HepG2 (cell line): ENCODE data around the gene KRTAP5-10. TPM values are rescaled to one million over a fixed set of nuclear protein-coding genes. Genes with fewer than 3 reads are reported as not detected.

Experiments
- FOXP1 ChIP-seq, 2 experiments: fragments of 450-650 bp in 1 of 2; IDR thresholded peaks; 2 replicates each; pipeline ENCODE4 v1.6.1; 2017 to 2018; ENCODE audit warnings: antibody characterized with exemption in 1 of 2
- HNRNPUL1 ChIP-seq: fragments of 200-400 bp; formaldehyde crosslinking; IDR thresholded peaks from 2 replicates; pipeline ENCODE4 v1.6.1; 2017; ENCODE audit warnings: low read depth, mild to moderate bottlenecking, low read length, moderate library complexity
- NCOR1 ChIP-seq: fragments of 200-600 bp; sonication (generic); IDR thresholded peaks from 2 replicates; pipeline ENCODE4 v1.7.0; 2017; ENCODE audit warnings: antibody characterized with exemption, low read length, borderline replicate concordance
- SMAD1 ChIP-seq: sonication (generic); formaldehyde crosslinking; IDR thresholded peaks from 2 replicates; pipeline ENCODE4 v1.4.0; 2020; ENCODE audit warnings: missing genetic modification reagents, low read depth, mild to moderate bottlenecking, borderline replicate concordance
- SMYD3 ChIP-seq: sonication (generic); formaldehyde crosslinking; IDR thresholded peaks from 2 replicates; pipeline ENCODE4 v1.8.1; 2023; ENCODE audit warnings: mild to moderate bottlenecking, missing genetic modification reagents
- ZNF496 ChIP-seq: sonication (generic); formaldehyde crosslinking; IDR thresholded peaks from 2 replicates; pipeline ENCODE4 v1.8.1; 2023; ENCODE audit warnings: mild to moderate bottlenecking, moderate library complexity, missing genetic modification reagents; ENCODE audit not compliant: insufficient replicate concordance
- ZNF75D ChIP-seq: sonication (generic); formaldehyde crosslinking; IDR thresholded peaks from 2 replicates; pipeline ENCODE4 v1.8.1; 2023; ENCODE audit warnings: missing genetic modification reagents, mild to moderate bottlenecking, borderline replicate concordance
- ZNF768 ChIP-seq: sonication (generic); formaldehyde crosslinking; IDR thresholded peaks from 2 replicates; pipeline ENCODE4 v1.4.0; 2020; ENCODE audit warnings: missing genetic modification reagents
- polyA plus RNA-seq, 8 experiments: library from polyadenylated mRNA; depleted of rRNA in 3 of 8; stranded (reverse) in 7 of 8; unstranded in 1 of 8; fragments of >200 nt; fragmentation: Illumina TruSeq in 4 of 8; extraction: Trizol in 4 of 8; gene quantifications; 2 replicates each; pipeline versions ENCODE4 v1.2.1 to v1.2.3, GENCODE V29; 2011 to 2016; ENCODE audit warnings: low read depth in 4 of 8, missing spikeins in 1 of 8, mixed read lengths in 1 of 8; ENCODE audit not compliant: insufficient read depth in 1 of 8
- total RNA-seq, 5 experiments: library from RNA; depleted of rRNA; stranded (reverse); fragments of >200 nt; fragmentation: Illumina TruSeq; extraction: Trizol; gene quantifications; 2 replicates each; pipeline ENCODE4 v1.2.3, GENCODE V29; 2016; ENCODE audit warnings: low read depth in 1 of 5
- TF ChIP-seq, protein P1 (sequence below): sonication (generic); IDR thresholded peaks from 2 replicates; pipeline ENCODE4 v1.6.1; 2016; ENCODE audit warnings: low read depth, borderline replicate concordance
- TF ChIP-seq, protein P2 (sequence below): IDR thresholded peaks from 2 replicates; pipeline ENCODE4 v1.6.1; 2016
- TF ChIP-seq, protein P3 (sequence below): sonication (generic); formaldehyde crosslinking; IDR thresholded peaks from 2 replicates; pipeline ENCODE4 v1.4.0; 2020; ENCODE audit warnings: missing genetic modification reagents, borderline replicate concordance
- TF ChIP-seq, protein P4 (sequence below): sonication (generic); formaldehyde crosslinking; IDR thresholded peaks from 2 replicates; pipeline ENCODE4 v1.9.0; 2022; ENCODE audit warnings: low read depth, missing genetic modification reagents

KRTAP5-10 gene
- total and polyA plus RNA-seq, 2 of the 13 experiments (the other 11 are each of a cell fraction or from before 2014, with no cell fraction given) = not detected

DNA sequence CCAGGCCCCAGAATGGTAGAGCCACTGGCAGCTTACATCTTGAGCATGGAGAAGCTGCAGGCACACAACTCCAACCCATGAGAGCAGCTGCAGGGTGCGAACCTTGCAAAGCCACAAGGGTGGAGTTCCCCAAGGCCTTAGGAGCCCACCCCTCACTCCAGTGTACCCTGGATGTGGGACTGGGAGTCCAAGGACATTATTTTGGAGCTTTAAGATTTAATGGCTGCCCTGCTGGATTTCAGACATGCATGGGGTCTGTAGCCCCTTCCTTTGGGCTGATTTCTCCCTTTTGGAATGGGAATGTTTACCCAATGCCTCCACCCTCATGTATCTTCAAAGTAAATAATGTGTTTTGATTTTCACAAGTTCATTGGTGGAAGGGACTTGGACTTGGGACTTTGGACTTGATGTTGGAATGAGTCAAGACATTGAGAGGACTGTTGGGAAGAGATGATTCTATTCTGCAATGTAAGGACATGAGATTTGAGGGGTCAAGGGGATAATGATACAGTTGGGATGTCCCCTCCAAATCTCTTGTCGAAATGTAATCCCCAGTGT, 39.3 kb upstream of the KRTAP5-10 start (continued):
- TF ChIP-seq, protein P1, sequence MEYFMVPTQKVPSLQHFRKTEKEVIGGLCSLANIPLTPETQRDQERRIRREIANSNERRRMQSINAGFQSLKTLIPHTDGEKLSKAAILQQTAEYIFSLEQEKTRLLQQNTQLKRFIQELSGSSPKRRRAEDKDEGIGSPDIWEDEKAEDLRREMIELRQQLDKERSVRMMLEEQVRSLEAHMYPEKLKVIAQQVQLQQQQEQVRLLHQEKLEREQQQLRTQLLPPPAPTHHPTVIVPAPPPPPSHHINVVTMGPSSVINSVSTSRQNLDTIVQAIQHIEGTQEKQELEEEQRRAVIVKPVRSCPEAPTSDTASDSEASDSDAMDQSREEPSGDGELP = no peak
- TF ChIP-seq HNRNPUL1 (no peak), ZNF496 (no peak), SMAD1 (CRISPR knock-in tag) (no peak), ZNF75D (CRISPR knock-in tag) (no peak), ZNF768 (CRISPR knock-in tag) (no peak), SMYD3 (CRISPR knock-in tag) (no peak), FOXP1 (IDR thresholded peaks at IDR 0.05) (no peak), FOXP1 (CRISPR knock-in tag; IDR thresholded peaks at IDR 0.05) (peak; percentile 72), NCOR1 (peak; percentile 76)
- TF ChIP-seq, protein P2, sequence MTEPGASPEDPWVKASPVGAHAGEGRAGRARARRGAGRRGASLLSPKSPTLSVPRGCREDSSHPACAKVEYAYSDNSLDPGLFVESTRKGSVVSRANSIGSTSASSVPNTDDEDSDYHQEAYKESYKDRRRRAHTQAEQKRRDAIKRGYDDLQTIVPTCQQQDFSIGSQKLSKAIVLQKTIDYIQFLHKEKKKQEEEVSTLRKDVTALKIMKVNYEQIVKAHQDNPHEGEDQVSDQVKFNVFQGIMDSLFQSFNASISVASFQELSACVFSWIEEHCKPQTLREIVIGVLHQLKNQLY (CRISPR knock-in tag) = no peak
- TF ChIP-seq, protein P3, sequence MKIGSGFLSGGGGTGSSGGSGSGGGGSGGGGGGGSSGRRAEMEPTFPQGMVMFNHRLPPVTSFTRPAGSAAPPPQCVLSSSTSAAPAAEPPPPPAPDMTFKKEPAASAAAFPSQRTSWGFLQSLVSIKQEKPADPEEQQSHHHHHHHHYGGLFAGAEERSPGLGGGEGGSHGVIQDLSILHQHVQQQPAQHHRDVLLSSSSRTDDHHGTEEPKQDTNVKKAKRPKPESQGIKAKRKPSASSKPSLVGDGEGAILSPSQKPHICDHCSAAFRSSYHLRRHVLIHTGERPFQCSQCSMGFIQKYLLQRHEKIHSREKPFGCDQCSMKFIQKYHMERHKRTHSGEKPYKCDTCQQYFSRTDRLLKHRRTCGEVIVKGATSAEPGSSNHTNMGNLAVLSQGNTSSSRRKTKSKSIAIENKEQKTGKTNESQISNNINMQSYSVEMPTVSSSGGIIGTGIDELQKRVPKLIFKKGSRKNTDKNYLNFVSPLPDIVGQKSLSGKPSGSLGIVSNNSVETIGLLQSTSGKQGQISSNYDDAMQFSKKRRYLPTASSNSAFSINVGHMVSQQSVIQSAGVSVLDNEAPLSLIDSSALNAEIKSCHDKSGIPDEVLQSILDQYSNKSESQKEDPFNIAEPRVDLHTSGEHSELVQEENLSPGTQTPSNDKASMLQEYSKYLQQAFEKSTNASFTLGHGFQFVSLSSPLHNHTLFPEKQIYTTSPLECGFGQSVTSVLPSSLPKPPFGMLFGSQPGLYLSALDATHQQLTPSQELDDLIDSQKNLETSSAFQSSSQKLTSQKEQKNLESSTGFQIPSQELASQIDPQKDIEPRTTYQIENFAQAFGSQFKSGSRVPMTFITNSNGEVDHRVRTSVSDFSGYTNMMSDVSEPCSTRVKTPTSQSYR (CRISPR knock-in tag) = no peak
- TF ChIP-seq, protein P4, sequence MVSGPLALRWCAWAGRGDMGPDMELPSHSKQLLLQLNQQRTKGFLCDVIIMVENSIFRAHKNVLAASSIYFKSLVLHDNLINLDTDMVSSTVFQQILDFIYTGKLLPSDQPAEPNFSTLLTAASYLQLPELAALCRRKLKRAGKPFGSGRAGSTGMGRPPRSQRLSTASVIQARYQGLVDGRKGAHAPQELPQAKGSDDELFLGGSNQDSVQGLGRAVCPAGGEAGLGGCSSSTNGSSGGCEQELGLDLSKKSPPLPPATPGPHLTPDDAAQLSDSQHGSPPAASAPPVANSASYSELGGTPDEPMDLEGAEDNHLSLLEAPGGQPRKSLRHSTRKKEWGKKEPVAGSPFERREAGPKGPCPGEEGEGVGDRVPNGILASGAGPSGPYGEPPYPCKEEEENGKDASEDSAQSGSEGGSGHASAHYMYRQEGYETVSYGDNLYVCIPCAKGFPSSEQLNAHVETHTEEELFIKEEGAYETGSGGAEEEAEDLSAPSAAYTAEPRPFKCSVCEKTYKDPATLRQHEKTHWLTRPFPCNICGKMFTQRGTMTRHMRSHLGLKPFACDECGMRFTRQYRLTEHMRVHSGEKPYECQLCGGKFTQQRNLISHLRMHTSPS (CRISPR knock-in tag) = no peak
- TF ChIP-seq, all 625 proteins: peak for 44
